Measurements from ENCODE around the gene TMBIM6.
"Not testable (repeated sequence)": the region's sequence is repeated elsewhere in the genome, so short reads cannot be mapped to it uniquely, and the experiment has no call there.

Gene TMBIM6

DNA sequence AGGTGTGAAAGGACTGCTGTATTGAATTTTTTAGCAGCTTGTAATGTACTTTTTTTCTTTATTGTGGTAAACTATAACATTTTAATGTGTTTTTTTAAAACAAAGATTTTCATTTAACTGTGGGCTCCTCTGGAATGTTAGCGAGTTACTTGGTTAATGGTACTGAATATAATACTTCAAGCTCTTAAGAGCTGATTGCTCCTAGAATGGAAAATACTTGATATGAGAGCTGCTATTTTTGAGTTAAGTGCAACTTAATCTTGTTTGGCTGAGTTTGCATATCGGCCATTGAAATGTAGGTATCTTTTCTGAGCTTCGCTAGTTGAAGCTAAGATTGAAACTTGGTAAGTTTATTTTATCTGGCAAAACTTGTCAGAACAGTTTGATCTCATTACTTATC is 7.4 kb downstream of the TMBIM6 start:
- Histone ChIP-seq H3K9me3 (ENCODE audit: control insufficient read depth, low read length) (no peaks in the 10 kb centered on the region), H3K4me1 (ENCODE audit: control insufficient read depth, insufficient read depth, low read length) (peaks cover 3% of the 10 kb centered on the region), H3K27me3 (ENCODE audit: control insufficient read depth, insufficient read depth, low read length, poor library complexity, severe bottlenecking) (no peaks in the 10 kb centered on the region), H3K27ac (ENCODE audit: insufficient read depth, low read depth, low read length, poor library complexity, severe bottlenecking) (no peak overlapping the region), H3K4me3 (ENCODE audit: insufficient read depth, low read depth, low read length) (no peak overlapping the region), H3K36me3 (ENCODE audit: control insufficient read depth, insufficient read depth, low read length) (peaks cover 11% of the 10 kb centered on the region)
- 94 to 98% methylated on average over 3 of the region's 3 CpGs for WGBS, 2 experiments

DNA sequence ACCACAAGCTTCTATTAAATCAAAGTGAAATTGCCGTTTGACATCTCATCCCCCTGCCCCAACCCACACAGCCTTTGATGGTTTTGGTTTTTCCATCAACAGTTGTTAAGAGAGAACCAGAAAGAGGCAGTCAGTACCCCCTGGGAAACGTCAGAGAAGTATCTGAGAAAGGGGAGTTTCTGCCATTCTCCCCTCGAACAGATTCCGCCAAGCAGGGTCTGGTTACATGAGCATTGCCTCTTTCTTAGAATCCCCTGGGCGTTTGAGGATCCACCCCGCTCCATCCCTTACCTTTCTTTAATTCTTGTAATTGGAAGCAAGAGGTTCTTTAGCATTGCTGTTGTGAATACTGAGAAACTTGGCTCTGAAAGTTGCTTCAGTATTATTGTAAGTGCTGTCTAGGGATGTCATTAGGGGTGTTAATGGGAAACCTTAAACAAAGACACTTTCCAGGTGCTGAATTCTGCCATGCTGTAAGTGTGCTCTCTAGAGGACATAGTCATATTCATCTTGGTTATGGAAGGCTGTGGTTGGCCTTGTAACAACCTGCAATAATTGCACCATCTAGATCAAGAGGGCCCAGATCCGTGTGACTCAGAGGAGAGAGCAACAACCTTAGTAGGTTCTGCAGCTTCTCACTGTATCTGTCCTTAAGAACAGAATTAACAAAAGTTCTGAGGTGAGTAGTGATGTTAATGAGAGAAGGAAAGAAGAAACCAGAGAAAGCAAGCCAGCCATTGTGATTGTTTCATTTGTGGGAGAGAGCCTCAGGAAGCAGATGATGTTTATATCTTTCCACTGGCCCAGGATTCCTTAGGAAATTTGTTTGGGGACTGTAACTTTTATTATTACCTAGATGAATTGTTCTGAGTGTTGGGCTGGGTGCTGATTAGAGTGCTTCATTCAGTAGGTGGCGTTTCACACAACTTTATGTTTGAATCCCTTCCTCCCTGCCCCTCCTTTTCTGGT is 9.0 kb downstream of the TMBIM6 start:
- Histone ChIP-seq H3K4me3 (ENCODE audit: insufficient read depth, low read depth, low read length) (no peak overlapping the region), H3K9me3 (ENCODE audit: control insufficient read depth, low read length) (no peaks in the 10 kb centered on the region), H3K27ac (ENCODE audit: insufficient read depth, low read depth, low read length, poor library complexity, severe bottlenecking) (no peak overlapping the region), H3K27me3 (ENCODE audit: control insufficient read depth, insufficient read depth, low read length, poor library complexity, severe bottlenecking) (no peaks in the 10 kb centered on the region), H3K4me1 (ENCODE audit: control insufficient read depth, insufficient read depth, low read length) (peaks cover 3% of the 10 kb centered on the region), H3K36me3 (ENCODE audit: control insufficient read depth, insufficient read depth, low read length) (peaks cover 24% of the 10 kb centered on the region)
- WGBS, 2 experiments: 80 to 84% methylated on average over 8 of the region's 8 CpGs

DNA sequence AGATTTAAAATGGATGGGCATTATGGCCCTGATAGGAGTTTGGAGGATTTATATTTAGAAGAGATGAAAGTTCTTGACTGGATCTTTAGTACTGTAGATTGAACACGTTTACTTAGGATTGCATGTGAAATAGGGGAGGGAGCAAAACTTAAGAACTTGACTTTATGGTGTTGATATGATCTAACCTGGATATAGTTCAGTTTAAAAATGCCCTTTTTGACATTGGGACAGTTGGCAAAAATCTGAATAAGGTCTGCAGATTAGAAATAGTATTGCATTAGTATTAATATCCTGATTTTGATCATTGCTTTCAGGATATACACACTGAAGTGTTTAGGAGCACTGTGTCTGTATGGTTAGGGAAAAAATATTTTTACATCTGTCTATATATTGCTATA is 9.6 kb downstream of the TMBIM6 start:
- 84 to 87% methylated on average over 1 of the region's 1 CpG for WGBS, 2 experiments
- Histone ChIP-seq H3K4me3 (ENCODE audit: insufficient read depth, low read depth, low read length) (no peak overlapping the region), H3K27ac (ENCODE audit: insufficient read depth, low read depth, low read length, poor library complexity, severe bottlenecking) (no peak overlapping the region), H3K36me3 (ENCODE audit: control insufficient read depth, insufficient read depth, low read length) (peaks cover 29% of the 10 kb centered on the region), H3K27me3 (ENCODE audit: control insufficient read depth, insufficient read depth, low read length, poor library complexity, severe bottlenecking) (no peaks in the 10 kb centered on the region), H3K9me3 (ENCODE audit: control insufficient read depth, low read length) (no peaks in the 10 kb centered on the region), H3K4me1 (ENCODE audit: control insufficient read depth, insufficient read depth, low read length) (peaks cover 3% of the 10 kb centered on the region)

DNA sequence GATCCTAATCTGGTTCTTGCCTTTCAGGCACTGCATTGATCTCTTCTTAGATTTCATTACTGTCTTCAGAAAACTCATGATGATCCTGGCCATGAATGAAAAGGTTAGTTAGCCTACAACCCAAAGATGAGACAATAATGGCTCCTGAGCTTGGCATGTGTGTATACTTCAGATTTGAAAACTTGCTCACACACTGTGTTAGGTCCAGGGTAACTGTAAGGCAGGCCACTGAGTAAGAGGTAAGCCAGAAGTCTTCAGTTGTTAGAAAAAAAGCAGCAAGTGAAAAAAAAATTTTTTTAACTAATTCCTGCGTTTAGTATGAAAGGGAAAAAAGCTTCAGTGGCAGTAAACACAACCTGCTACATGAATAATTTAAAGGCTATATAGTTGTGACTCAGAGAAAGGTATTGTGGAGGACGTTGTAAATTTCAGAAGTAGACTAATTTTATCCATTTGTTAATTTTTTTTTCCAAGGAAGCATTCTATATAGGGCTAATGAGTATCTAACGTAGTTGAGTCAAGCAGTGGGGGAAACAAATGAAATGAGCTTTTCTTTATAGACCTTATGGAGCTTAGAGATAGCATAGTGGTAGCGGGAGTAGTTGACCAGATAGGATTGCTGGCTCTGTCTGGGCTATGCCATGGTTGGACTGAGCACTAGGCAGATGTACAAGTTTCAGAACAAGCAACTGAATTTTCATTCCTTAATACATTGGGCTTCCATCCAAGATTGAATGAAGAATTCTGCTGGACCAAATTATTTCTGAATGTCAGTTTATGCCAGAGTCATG is 20.5 kb downstream of the TMBIM6 start:
- peaks cover 61% of the 10 kb centered on the region for H3K36me3 ChIP-seq (ENCODE audit: control insufficient read depth, insufficient read depth, low read length)
- WGBS, 2 experiments: 95 to 99% methylated on average over 3 to 4 of the region's 4 CpGs

DNA sequence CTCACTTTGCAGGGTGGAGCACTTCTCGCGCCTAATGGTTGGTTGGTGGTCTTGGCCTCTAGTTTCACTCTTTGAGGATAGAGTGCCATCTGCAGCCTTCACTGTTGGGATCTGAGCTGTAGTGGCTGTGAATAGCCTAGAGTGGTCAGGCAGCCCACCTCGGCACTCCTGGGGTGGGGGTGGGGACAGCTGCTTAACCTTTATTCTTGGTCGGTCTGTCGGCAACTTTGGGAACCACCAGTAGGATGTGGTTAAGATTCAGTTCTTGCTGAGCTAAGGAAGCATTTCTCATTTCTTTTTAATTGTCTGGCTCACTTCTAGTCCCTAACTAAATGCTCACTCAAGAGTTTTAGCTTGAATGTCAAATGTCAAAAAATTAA is 21.1 kb downstream of the TMBIM6 start:
- H3K9me3 ChIP-seq (ENCODE audit: control insufficient read depth, low read length): no peaks in the 10 kb centered on the region
- H3K27me3 ChIP-seq (ENCODE audit: control insufficient read depth, insufficient read depth, low read length, poor library complexity, severe bottlenecking): no peaks in the 10 kb centered on the region
- H3K27ac ChIP-seq (ENCODE audit: insufficient read depth, low read depth, low read length, poor library complexity, severe bottlenecking): no peak overlapping the region
- WGBS, 2 experiments: 95 to 96% methylated on average over 5 of the region's 5 CpGs
- no peak overlapping the region for H3K4me3 ChIP-seq (ENCODE audit: insufficient read depth, low read depth, low read length)
- H3K4me1 ChIP-seq (ENCODE audit: control insufficient read depth, insufficient read depth, low read length): no peaks in the 10 kb centered on the region
- peaks cover 57% of the 10 kb centered on the region for H3K36me3 ChIP-seq (ENCODE audit: control insufficient read depth, insufficient read depth, low read length)

More for the DNA sequence above, 20.5 kb downstream of the TMBIM6 start:
- Histone ChIP-seq H3K27me3 (ENCODE audit: control insufficient read depth, insufficient read depth, low read length, poor library complexity, severe bottlenecking) (no peaks in the 10 kb centered on the region), H3K4me3 (ENCODE audit: insufficient read depth, low read depth, low read length) (no peak overlapping the region), H3K4me1 (ENCODE audit: control insufficient read depth, insufficient read depth, low read length) (no peaks in the 10 kb centered on the region), H3K27ac (ENCODE audit: insufficient read depth, low read depth, low read length, poor library complexity, severe bottlenecking) (no peak overlapping the region), H3K9me3 (ENCODE audit: control insufficient read depth, low read length) (no peaks in the 10 kb centered on the region)

DNA sequence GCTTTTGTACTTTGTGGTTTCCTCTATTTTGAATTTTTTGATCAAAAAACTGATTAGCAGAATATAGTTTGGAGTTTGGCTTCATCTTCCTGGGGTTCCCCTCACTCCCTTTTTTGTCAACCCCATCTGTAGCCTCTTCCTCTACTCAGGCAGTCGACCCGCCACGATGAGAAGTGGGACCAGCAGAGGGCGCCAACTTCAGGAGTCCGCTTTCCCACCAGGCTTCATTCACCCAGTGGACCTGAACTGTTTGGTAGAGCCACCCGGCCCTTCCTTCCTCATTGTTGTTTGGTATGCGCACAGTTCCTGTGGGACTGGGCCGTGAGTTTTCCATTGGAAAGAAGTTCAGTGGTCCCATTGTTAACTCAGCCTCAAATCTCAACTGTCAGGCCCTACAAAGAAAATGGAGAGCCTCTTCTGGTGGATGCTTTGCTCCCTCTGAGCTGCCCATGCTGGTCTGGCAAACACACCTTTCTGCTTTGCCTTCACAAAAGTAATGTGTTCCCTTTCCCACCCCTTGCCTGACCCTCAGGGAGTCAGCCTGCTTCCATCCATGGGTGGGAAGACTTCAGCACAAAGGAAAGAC is 21.7 kb downstream of the TMBIM6 start:
- H3K27ac ChIP-seq (ENCODE audit: insufficient read depth, low read depth, low read length, poor library complexity, severe bottlenecking): no peak overlapping the region
- WGBS, 2 experiments: 51% methylated on average over 8 of the region's 8 CpGs
- no peaks in the 10 kb centered on the region for H3K4me1 ChIP-seq (ENCODE audit: control insufficient read depth, insufficient read depth, low read length)
- no peak overlapping the region for H3K4me3 ChIP-seq (ENCODE audit: insufficient read depth, low read depth, low read length)
- no peaks in the 10 kb centered on the region for H3K27me3 ChIP-seq (ENCODE audit: control insufficient read depth, insufficient read depth, low read length, poor library complexity, severe bottlenecking)
- peaks cover 50% of the 10 kb centered on the region for H3K36me3 ChIP-seq (ENCODE audit: control insufficient read depth, insufficient read depth, low read length)
- H3K9me3 ChIP-seq (ENCODE audit: control insufficient read depth, low read length): no peaks in the 10 kb centered on the region

DNA sequence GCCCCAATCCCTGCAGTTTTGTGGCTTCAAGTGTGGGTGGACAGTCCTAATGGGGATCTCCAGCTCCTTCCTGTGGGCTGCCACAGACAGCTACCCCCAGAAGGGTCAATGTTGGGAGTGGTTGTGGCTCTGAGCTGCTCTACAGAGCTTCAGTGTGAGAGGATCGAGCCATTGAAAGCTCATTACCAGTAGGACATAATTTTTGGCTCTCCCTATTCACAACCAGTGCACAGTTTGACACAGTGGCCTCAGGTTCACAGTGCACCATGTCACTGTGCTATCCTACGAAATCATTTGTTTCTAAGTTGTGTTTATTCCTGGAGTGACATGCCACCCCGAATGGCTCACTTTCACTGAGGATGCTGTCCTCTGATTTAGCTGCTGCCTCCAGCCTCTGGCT is 22.8 kb downstream of the TMBIM6 start:
- peaks cover 40% of the 10 kb centered on the region for H3K36me3 ChIP-seq (ENCODE audit: control insufficient read depth, insufficient read depth, low read length)
- H3K27me3 ChIP-seq (ENCODE audit: control insufficient read depth, insufficient read depth, low read length, poor library complexity, severe bottlenecking): no peaks in the 10 kb centered on the region
- H3K4me1 ChIP-seq (ENCODE audit: control insufficient read depth, insufficient read depth, low read length): no peaks in the 10 kb centered on the region
- H3K27ac ChIP-seq (ENCODE audit: insufficient read depth, low read depth, low read length, poor library complexity, severe bottlenecking): no peak overlapping the region
- WGBS, 2 experiments: 94 to 98% methylated on average over 3 of the region's 3 CpGs
- H3K4me3 ChIP-seq (ENCODE audit: insufficient read depth, low read depth, low read length): no peak overlapping the region
- H3K9me3 ChIP-seq (ENCODE audit: control insufficient read depth, low read length): no peaks in the 10 kb centered on the region

DNA sequence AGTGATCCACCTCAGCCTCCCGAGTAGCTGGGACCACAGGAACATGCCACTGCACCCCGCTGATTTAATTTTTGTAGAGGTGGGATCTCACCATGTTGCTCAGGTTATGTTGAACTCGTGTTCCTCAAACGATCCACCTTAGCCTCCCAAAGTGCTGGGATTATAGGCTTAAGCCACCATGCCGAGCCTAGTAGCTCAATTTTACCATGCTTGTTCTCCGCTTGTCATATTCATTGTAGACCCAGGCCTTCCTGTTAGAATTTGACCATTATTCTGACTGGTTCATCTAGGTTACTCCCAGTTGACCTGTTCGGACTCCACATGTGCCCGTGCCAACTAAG is 24.7 kb downstream of the TMBIM6 start:
- no peaks in the 10 kb centered on the region for H3K27me3 ChIP-seq (ENCODE audit: control insufficient read depth, insufficient read depth, low read length, poor library complexity, severe bottlenecking)
- H3K9me3 ChIP-seq (ENCODE audit: control insufficient read depth, low read length): no peaks in the 10 kb centered on the region
- 92% methylated on average over 8 of the region's 8 CpGs for WGBS, 2 experiments

GRCh38 chr12:49767333-49767732 is 26.0 kb downstream of the TMBIM6 start:
- no peak overlapping the region for H3K4me3 ChIP-seq (ENCODE audit: insufficient read depth, low read depth, low read length)
- peaks cover 19% of the 10 kb centered on the region for H3K36me3 ChIP-seq (ENCODE audit: control insufficient read depth, insufficient read depth, low read length)
- no peak overlapping the region for H3K27ac ChIP-seq (ENCODE audit: insufficient read depth, low read depth, low read length, poor library complexity, severe bottlenecking)
- no peaks in the 10 kb centered on the region for H3K4me1 ChIP-seq (ENCODE audit: control insufficient read depth, insufficient read depth, low read length)
- WGBS, 2 experiments: 78 to 82% methylated on average over 4 of the region's 4 CpGs
- no peaks in the 10 kb centered on the region for H3K9me3 ChIP-seq (ENCODE audit: control insufficient read depth, low read length)
- no peaks in the 10 kb centered on the region for H3K27me3 ChIP-seq (ENCODE audit: control insufficient read depth, insufficient read depth, low read length, poor library complexity, severe bottlenecking)

More for the DNA sequence above, 24.7 kb downstream of the TMBIM6 start:
- H3K36me3 ChIP-seq (ENCODE audit: control insufficient read depth, insufficient read depth, low read length): peaks cover 28% of the 10 kb centered on the region
- H3K4me3 ChIP-seq (ENCODE audit: insufficient read depth, low read depth, low read length): no peak overlapping the region
- no peaks in the 10 kb centered on the region for H3K4me1 ChIP-seq (ENCODE audit: control insufficient read depth, insufficient read depth, low read length)
- no peak overlapping the region for H3K27ac ChIP-seq (ENCODE audit: insufficient read depth, low read depth, low read length, poor library complexity, severe bottlenecking)

GRCh38 chr12:49773102-49773501 is 31.7 kb downstream of the TMBIM6 start:
- H3K4me3 ChIP-seq (ENCODE audit: insufficient read depth, low read depth, low read length); H3K36me3 ChIP-seq (ENCODE audit: control insufficient read depth, insufficient read depth, low read length); H3K27me3 ChIP-seq (ENCODE audit: control insufficient read depth, insufficient read depth, low read length, poor library complexity, severe bottlenecking); H3K27ac ChIP-seq (ENCODE audit: insufficient read depth, low read depth, low read length, poor library complexity, severe bottlenecking); H3K9me3 ChIP-seq (ENCODE audit: control insufficient read depth, low read length); H3K4me1 ChIP-seq (ENCODE audit: control insufficient read depth, insufficient read depth, low read length): not testable (repeated sequence)
- WGBS, 2 experiments: 94 to 97% methylated on average over 5 to 6 of the region's 7 CpGs

All from ectodermal cell (in vitro differentiated cells).